Femur (tissue), 1 donor: ENCODE results near the gene AP4S1.
"Not testable (repeated sequence)": the region's sequence is repeated elsewhere in the genome, so short reads cannot be mapped to it uniquely, and the experiment has no call there.

Experiments used
- DNase-seq: peaks from one replicate; pipeline ENCODE4 v3.0.0-alpha.2; 2017

Gene AP4S1

GRCh38 chr14:31090883-31091764 is 65.7 kb downstream of the AP4S1 start:
- no peak for DNase-seq

GRCh38 chr14:31092160-31092708 is 66.8 kb downstream of the AP4S1 start:
- no peak for DNase-seq

GRCh38 chr14:31093884-31094839 is 68.7 kb downstream of the AP4S1 start:
- not testable (repeated sequence) for DNase-seq

DNA sequence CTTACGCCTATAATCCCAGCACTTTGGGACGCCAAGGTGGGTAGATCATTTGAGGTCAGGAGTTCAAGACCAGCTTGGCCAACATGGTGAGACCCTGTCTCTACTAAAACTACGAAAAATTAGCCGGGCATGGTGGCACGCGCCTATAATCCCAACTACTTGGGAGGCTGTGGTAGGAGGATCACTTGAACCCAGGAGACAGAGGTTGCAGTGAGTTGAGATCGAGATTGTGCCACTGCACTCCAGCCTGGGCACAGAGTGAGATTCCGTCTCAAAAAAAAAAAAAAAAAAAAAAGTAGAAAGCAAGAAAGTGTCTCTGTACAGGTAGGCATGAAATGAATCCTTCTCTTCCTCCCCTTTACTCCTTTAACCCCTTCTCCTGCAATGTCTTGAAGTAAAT is 70.4 kb downstream of the AP4S1 start:
- DNase-seq: not testable (repeated sequence)

GRCh38 chr14:31096255-31096654 is 70.8 kb downstream of the AP4S1 start:
- DNase-seq: no peak

DNA sequence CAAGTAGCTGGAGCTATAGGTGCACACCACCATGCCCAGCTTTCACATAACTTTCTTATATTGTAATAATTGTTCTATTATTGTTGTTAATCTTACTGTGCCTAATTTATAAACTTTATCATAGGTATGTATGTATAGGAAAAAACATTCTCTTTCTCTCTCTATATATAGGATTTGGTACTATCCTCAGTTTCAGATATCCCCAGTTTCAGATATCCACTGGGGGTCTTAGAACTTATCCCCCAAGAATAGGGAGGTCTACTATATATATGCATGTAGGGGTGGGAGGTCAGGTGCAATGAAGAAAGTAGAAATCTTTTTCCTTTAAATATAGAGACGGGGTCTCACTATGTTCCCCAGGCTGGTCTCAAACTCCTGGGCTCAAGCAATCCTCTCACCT is 71.6 kb downstream of the AP4S1 start:
- DNase-seq: no peak

- DNase-seq: no peak
These were observed 81.3 kb downstream of the AP4S1 start for GRCh38 chr14:31106768-31107167.

- no peak for DNase-seq
These were observed 83.8 kb downstream of the AP4S1 start for GRCh38 chr14:31109257-31109656.

- no peak for DNase-seq
These were observed 85.4 kb downstream of the AP4S1 start for GRCh38 chr14:31110872-31111271.

DNA sequence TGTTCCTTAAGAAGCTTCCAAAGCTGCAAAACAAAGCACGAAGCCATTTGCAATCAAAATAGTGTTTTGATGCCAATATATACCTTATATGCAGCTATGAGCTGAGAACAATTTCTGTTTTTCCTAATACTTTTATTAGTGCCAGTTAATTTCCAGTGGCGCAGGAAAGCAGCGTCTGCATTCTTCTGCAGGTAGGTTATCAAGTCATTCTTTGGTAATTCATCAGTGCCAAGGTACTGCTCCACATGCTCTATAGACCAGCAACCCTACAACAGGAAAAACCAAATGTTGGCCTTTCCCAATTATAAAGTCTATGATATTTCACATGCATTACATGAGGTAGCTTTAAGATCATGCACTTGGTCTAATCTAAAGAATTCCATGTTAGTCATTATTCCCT is 88.3 kb downstream of the AP4S1 start:
- no peak for DNase-seq

GRCh38 chr14:31118892-31119291 is 93.4 kb downstream of the AP4S1 start:
- no peak for DNase-seq

DNA sequence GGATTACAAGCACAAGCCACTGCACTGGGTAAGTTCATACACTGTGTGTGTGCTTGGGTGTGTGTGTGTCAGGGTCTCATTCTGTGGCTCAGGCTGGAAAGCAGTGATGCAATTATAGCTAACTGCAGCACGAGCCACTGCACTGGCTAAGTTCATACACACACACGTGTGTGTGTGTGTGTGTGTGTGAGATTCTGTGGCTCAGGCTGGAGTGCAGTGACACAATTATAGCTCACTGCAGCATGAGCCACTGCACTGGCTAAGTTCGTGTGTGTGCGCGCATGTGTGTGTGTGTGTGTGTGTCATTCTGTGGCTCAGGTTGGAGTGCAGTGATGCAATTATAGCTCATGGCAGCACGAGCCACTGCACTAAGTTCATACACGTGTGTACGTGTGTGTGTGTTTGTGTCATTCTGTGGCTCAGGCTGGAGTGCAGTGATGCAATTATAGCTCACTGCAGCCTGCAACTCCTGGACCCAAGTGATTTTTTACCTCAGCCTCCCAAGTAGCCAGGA is 96.7 kb downstream of the AP4S1 start:
- no peak for DNase-seq

GRCh38 chr14:31122921-31123320 is 97.5 kb downstream of the AP4S1 start:
- no peak for DNase-seq

GRCh38 chr14:31124197-31124596 is 98.7 kb downstream of the AP4S1 start:
- no peak for DNase-seq

DNA sequence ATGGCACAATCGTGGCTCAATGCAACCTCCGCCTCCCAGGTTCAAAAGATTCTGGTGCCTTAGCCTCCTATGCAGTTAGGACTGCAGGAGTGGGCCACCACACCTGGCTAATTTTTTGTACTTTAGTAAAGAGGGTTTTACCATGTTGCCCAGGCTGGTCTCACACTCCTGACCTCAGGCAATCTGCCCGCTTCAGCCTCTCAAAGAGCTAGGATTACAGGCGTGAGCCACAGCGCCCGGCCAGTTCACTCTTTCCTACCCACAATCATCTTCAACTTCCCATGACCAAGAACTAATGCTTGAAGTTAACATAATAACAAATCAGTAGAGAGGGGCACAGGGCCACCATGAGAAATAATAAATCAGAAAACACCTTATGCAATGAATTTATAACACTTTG is 99.8 kb downstream of the AP4S1 start:
- DNase-seq: no peak

- no peak for DNase-seq
These were observed 101.2 kb downstream of the AP4S1 start for GRCh38 chr14:31126680-31127079.

DNA sequence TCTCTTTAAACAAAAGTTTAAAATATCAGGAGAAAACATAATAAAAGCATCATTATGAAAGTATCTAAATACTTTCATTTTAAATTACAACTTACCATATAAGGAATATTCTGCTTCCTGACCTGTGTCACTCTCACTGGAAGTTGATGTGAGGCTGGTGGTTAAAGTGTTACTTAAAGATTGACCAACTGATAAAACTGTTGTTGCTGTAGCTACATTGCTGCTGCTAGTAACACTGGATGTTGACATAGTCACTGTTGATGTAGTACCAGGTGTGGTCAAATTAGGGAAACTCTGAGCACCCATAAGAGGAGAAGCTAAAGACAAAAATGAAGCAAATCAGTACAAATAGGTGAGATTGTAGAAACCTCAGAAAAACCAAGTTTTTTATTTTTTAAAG is 102.2 kb downstream of the AP4S1 start:
- DNase-seq: no peak

- DNase-seq: no peak
These were observed 103.4 kb downstream of the AP4S1 start for GRCh38 chr14:31128601-31129526.

GRCh38 chr14:31133133-31133532 is 107.7 kb downstream of the AP4S1 start:
- DNase-seq: no peak

- DNase-seq: no peak
These were observed 111.9 kb downstream of the AP4S1 start for GRCh38 chr14:31137214-31137889.

GRCh38 chr14:31138301-31138700 is 112.9 kb downstream of the AP4S1 start:
- no peak for DNase-seq
